Stimulated activated CD8-positive, alpha-beta memory T cell treated with anti-CD3 and anti-CD28 coated beads, Interleukin-15, amount 100 ng/mL, for 4 hours (primary cell): ENCODE measurements around the gene PPARD.

Source experiments
- DNase-seq, 2 donors: peaks; one replicate each; pipeline ENCODE4 v3.0.0-alpha.2; 2020; ENCODE audit warnings: low read depth in 2 of 2

Gene PPARD

DNA sequence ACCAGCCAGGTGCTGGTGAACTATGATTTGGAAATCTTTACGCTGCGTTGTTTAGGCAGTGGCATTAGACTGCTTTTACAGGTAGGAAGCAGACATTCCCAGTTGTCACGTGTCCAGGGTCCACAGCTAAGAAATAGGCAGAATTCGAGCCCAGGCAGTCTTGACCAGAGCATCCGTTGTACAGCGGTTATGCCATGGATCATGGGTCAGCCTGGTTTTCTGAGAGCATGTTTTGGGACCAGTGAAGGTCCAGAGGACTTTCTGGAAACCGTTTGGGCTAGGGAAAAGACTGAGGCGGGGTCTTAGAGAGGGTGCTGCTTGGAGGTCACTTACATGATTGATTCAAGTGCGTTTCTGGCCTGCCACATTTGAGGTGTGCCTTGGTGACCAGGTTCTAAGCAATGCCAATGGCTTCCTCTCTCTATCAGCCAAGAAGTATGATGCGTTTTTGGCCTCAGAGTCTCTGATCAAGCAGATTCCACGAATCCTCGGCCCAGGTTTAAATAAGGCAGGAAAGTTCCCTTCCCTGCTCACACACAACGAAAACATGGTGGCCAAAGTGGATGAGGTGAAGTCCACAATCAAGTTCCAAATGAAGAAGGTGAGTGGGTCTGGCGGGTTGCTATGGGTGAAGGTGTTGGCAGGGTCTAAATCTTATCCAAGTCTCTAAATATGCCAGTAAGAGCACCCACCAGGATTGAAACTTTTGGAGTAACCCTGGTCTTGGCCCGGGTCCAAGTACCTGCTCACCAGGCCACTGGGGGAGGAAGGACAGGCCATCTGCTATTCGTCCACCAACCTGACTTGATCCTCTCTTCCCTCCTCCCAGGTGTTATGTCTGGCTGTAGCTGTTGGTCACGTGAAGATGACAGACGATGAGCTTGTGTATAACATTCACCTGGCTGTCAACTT is 127.6 kb downstream of the PPARD start:
- no peak for DNase-seq

DNA sequence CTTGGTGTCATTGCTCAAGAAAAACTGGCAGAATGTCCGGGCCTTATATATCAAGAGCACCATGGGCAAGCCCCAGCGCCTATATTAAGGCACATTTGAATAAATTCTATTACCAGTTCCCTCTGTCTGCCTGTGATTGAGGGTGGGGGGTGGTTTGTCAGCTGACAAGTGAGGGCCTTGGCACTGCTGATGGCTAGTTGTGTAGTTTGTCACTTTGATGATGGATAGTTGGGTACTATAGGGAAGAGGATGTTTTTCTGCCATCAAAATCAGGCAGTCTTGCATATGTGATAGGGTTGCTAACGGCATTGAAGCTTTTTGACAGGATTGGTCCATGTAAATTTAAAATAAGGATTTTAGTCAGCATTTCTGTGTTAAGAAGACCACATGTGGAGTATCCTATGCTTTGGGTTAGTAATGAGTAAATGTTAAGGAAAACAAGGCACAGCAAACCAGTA is 128.3 kb downstream of the PPARD start:
- DNase-seq: no peak

DNA sequence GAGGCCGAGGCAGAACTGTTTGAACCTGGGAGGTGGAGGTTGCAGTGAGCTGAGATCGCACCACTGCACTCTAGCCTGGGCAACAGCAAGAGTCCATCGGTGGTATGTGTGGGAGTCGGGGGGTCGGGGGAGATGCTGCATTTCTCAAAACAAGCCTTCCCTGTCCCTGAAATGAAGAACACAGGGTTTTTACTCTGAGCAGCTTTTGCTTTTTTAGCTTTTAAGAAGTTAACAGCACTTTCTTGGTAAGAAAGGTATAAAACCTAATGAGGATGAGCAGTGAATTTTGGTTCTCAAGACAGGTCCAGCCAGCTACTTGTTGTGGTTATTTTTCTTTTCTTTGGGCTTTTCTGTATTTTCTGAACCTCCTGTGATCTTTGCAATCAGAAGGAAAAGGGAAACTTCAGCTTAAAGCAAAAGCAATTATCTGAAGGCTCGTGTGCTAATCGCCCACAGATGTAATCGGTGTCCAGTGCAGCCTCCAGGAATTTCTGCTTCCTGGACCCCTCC is 129.5 kb downstream of the PPARD start:
- DNase-seq: no peak

DNA sequence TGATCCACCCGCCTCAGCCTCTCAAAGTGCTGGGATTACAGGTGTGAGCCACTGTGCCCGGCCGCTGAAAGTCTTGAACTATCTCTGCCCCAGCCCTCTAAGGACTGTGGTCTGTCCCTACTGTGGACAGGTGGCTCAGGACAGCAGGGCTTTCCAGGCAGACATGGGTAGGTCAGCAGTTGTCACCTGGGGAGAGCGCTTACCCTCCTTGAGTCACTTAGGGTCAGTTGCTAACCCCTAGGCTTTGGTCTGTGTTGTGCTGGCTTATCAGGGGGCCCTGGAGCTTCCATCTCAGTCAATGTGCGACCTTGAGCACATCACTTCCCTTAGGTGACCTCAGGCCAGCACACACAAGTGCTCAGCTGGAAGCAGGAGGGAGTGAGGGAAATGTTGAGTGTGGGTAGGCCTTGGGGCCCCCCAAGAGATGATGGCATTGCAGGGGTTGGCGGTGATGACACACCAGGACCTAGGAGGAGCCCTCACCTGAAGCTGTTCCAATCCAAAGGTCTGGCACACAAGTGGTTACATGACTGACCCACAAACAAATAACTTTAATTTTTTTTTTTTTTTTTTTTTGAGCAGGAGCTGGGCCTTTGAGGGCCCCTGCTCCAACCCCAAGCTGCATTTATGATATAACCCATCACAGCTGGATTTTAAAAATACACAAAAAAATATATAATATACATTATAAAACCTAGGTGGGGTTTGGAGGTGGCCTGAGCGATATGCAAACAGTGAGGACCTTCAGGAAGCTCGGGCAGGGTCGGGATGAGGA is 130.9 kb downstream of the PPARD start:
- DNase-seq: no peak

DNA sequence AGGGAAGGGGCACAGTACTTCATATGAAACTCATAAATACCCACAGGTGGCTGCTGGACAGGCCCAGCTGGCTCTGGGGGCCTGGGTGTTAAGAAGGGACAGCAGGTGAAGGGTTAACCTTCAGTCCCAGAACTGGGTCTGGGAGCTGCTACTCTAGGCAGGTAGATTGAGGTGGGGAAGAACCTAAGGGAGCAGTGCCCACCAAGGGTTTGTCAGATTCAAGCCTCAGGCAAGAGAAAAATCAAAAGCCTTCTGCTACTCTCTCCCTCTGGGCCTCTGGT is 131.4 kb downstream of the PPARD start:
- no peak for DNase-seq

DNA sequence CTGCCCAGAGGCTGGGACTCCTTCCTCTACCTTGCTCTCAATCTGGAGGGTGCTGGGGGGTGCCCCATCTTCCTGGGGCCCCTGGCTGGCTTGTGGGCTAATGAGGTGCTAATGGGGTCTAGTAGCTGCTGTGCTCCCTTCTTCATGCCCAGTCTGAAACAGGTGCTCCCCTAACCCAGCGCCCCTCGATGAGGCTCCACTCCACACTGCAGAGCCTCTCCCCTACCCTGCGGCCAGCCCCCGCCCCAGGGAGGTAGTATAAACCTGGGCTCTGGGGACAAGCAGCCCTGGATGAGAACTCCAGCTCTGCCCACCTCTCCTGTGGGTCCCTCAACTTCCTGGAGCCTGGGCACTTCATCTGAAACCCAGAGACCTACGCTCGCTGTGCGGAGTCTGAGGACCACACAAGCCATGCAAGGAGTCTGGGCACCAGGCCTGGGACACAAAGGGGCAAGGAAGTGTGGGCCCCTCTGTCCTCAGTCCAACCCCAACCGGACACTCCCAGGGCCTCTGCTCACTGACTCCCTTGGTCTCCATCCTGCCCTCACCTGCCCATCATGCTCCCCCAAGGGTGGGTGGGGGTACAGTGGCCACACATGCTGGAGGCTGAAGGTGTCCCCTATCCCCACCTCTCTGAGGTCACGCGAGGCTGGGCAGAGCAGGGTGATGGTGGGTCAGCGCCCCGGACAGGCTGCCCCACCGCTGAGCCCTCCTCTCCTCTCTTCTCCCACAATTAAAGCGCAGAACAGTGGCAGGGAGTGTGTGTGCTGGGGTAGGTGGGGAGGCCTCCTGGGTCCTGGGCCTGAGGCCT is 132.0 kb downstream of the PPARD start:
- no peak for DNase-seq

DNA sequence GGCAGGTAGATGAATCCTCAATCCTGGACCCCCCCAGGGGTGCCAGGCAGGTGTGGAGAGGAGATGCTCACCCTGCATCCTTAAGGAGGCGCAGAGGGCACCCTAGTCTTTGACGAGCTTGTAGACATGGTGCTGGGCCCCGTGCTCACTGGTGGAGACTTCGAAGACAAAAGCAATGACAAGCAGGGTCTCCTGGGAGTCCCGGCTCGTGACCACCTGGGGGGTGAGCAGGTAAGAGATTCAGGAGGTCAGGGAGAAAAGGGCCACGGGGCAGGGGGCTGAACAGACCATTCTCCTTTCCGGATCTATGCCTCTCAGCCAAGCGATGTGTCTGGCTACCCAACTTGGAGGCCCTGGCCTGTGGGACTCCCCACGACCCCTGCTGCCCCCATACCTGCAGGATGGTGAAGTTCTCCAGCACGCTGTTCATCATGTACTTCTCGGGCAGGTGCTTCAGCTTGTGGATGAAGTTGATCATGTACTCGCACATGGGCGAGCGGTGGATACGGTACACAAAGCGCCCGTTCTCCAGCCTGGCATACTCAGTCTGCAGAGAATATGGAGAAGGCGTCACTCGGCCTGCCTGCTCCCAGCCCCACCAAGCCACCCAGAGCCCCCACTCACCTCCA is 132.7 kb downstream of the PPARD start:
- DNase-seq: no peak

DNA sequence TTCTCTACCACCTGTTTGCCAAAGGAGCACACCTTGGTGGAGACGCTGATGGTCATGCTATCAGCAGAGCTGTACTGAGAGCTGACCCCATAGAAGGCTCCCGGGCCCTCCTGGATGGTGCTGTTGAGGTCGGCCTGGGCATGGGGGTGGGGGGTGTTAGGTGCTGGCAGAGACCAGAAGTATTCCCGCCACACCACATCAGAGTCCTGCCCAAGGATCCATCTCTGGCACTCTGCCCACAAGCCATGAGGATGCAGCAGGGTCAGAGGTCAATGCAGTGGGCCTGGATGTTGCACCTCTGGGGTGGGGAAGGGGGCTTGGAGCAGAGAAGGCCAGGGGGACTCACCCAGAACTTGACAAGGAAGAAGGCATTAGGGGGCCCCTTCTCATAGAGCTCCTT is 133.2 kb downstream of the PPARD start:
- DNase-seq: no peak

DNA sequence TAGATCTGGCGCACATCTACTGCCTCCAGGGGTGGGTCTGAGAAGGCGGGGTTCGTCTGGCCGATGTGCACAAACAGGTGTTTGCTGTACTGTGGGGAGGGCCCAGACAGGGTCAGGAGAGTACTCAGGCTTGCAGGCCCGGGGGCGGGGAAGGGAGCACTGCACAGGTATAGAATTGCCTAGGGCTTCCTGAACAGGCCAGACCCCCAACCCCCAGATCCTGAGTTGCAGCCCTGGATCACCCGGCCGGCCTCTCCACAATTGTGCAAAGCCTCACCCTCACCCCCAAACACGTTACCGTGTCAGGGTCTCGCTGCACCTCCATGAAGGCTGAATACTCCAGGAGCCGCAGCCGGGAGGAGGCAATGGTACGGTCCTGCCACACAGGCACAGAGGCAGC is 133.6 kb downstream of the PPARD start:
- DNase-seq: no peak

DNA sequence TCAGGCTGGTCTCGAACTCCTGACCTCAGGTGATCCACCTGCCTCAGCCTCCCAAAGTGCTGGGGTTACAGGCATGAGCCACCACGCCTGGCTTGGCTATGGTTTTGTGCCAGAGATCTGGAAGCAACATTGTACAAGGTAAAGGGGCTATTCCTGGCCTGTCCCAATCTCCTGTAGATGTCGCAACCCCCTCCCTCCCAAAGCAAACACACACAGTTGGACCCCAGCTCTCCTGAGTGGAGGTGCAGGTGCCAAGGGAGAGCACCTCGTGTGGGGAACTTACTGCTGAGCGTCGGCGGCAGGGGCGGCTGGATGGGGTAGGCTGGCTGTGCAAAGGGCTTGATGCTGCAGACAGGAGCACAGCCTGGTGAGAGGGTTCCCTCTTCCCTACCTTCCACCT is 134.7 kb downstream of the PPARD start:
- no peak for DNase-seq
